Measurements from ENCODE around the gene ABCC8.
A peak's percentile ranks its signal among the peaks of the same experiment; 100 is the strongest.

ABCC8 gene

DNA sequence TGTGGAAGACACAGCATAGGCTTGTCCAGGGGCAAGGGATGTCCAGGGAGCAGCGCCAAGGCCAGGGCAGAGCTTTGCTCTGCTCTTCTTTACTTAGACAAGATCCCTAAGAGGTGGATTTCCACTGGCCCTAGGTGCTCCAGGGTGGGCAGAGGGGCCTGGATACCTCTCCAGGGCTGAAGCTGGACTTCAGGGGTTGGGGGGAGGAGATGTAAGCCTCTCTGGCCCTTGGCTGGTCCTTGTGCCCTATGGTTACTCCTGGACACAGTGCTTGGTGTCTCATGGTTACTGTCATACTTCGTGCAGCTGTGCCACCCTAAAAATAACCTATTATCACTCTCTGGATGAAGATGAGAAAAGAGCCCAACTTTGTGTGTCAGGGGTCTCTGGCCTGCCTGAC is 75.3 kb downstream of the ABCC8 start:
- no peak for DNase-seq

DNA sequence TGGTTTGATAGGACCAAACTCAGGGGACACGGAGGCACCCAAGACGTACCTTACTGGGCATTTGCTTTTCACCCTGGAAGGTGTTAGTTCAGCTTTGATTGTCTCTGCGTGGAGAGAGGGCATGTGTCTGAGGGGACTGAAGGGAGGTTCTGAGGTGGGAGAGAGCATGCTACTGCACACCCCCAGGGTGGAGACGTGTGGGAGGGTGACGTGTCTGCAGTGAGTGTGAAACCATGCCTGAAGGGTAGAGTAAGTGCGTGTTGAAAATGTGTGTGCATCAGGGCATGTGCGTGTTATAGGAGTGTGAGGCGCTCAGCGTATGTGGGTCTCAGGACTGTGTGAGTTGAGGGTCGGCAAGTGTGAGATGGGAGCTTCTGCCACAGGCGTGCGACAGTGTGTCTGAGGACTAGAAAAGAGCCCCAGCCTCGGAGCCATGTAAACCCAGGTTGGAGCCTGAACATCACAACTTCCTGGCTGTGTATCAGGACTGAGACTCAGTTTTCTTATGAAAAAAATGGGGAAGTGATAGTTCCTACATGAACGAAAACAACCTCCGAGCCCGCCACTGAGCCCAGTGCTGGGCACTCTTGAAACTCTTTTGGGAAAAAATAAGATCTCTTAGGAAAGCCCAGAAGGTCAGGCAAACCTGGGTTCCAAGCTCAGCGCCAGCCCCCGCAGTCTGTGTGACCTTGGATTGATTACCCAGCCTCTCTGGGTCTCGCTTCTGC is 76.4 kb downstream of the ABCC8 start:
- DNase-seq: peak in 1 of 2 donors; percentile 19

- DNase-seq: no peak
These were observed 77.4 kb downstream of the ABCC8 start for GRCh38 chr11:17399236-17399635.

DNA sequence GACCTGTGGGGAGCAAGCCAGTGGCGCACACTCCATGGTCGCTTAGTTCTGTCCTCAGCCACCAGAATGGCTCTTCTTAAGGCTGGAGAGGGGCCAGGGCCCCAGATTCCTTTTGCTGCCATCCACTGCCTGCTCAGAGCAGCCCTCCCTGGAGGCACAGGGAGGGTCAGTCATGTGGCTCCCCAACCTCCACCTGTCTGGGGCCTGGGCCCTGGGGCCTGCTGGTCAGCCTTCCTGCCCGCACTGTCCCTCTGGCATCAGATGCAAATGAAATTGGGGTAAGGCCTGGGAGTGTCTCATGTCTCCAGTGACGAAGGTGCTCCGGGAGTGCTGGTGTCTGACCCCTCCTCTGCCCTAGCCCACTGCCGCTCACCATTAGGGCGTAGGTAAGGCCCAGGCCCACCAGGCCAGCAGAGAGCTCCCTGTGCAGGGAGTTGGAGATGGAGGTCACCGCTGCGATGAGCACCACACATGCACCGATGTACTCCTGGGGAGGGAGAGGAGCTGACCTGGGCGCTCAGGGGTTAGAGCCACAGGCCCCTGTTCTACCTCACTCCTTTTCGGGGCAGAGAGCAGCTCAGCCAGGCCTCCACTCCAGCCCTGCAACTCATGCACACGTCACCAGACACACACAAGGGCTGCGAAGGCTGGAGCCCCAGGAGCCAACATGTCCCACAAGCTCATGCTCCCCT is 79.2 kb downstream of the ABCC8 start:
- DNase-seq: no peak

- DNase-seq: no peak
These were observed 79.9 kb downstream of the ABCC8 start for GRCh38 chr11:17396598-17397310.

GRCh38 chr11:17395978-17396377 is 80.7 kb downstream of the ABCC8 start:
- no peak for DNase-seq

DNA sequence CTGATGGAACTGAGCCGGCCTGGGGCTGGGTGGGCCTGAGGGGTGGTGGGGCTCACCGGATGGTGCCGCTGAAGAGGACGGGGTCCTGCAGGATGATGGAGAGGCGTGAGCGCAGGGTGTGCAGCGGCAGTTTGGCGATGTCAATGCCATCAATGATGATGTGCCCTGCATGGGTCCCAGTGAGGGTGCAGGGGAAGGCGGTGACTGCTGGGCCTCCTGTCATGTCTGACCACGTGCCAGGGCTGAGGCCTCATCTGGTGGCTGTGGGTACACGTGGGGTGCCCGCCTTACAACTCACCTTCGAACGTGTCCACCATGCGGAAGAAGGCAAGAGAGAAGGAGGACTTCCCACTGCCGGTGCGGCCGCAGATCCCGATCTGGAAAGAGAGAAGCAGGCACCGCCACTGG is 81.1 kb downstream of the ABCC8 start:
- no peak for DNase-seq

DNA sequence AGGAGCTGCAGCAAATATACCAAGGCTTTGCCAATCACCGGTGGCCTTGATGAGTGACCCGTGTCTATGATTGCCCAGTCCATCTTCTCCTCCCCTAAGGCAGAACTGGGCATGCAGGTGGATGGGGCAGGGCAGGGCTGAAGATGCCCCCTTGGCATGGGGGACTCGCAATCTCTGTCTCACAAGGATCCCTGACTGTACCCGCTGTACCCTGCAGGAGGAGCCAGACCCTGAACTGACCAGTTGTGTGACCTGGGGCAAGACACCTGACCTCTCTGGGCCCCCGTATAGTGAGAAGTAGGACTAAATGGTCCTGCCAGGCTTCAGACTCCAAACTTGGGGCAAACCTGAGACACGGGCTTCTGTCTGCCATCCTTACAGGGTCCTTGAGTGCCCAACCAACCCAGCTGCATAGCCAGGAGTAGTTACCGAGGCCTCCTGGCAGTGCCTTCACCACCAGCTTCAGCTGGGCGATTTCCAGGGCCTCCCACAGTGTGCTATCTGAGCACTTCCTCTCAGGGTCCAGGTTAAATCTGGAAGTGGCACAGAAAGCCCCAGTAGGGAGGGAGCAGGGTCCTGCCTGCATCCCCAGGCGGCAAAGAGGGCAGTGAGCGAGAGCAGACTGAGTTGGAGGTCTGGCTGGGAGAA is 81.8 kb downstream of the ABCC8 start:
- DNase-seq: no peak

- DNase-seq: no peak
These were observed 83.2 kb downstream of the ABCC8 start for GRCh38 chr11:17393472-17393871.

- no peak for DNase-seq
These were observed 83.8 kb downstream of the ABCC8 start for GRCh38 chr11:17392872-17393271.

- DNase-seq: no peak
These were observed 84.9 kb downstream of the ABCC8 start for GRCh38 chr11:17391493-17392355.

- DNase-seq: peak in 1 of 2 donors; percentile 14
These were observed 86.5 kb downstream of the ABCC8 start for GRCh38 chr11:17389957-17390649.

DNA sequence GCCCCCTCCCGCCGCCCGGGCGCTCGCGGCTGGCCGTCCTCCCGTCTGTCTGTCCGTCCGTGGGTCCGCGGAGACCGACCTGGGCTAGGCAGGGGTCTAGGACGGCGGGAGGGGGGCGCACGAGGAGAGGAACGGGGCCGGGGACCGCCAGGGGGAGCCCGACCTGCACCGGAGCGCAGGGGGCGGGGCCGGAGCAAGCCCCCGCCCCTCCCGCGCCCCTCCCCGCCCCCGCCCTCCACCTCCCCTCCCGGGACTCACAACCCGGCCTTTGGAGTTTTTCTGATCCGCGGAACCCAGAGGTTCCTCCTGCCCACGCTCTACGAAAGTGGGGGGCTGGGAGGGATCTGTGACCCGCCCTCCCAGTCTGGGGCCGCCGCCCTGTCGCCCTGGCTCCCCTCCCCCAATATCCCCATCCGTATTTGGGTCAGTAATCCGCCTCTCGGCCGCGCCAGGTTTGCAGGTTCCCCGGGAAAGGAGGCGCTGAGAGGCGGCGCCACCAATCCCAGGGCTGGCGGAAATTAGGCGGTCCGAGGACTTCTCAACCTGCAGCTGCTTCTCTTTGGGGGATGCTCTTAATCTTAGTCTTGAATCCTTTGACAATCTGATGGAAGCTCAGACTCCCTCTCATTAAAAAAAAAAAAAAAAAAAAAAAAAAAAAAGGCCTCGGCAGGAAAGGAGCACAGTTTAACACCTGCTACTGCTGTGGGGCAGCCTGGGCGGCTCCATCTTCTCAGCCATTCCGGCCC is 87.3 kb downstream of the ABCC8 start:
- DNase-seq: peak; percentile 76 to 82

GRCh38 chr11:17388609-17389210 is 87.9 kb downstream of the ABCC8 start, which contains the start of gene KCNJ11:
Gene KCNJ11 (minus strand): TSS chr11:17388659. CDS start chr11:17388091, 568 bp downstream.
- DNase-seq: no peak

DNA sequence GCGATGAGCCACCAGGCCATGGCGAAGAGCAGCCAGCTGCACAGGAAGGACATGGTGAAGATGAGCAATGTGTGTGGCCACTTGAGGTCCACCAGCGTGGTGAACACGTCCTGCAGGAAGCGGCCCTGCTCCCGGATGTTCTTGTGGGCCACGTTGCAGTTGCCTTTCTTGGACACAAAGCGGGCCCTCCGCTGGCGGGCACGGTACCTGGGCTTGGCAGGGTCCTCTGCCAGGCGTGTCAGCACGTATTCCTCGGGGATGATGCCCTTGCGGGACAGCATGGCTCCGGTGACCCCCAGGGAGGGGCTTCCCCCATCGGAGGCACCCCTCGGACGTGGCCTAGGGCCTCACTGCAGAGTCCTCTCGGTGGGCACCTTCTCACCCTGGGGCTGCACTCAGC is 88.8 kb downstream of the ABCC8 start:
- no peak for DNase-seq

- DNase-seq: no peak
These were observed 89.4 kb downstream of the ABCC8 start for GRCh38 chr11:17387254-17387653.

DNA sequence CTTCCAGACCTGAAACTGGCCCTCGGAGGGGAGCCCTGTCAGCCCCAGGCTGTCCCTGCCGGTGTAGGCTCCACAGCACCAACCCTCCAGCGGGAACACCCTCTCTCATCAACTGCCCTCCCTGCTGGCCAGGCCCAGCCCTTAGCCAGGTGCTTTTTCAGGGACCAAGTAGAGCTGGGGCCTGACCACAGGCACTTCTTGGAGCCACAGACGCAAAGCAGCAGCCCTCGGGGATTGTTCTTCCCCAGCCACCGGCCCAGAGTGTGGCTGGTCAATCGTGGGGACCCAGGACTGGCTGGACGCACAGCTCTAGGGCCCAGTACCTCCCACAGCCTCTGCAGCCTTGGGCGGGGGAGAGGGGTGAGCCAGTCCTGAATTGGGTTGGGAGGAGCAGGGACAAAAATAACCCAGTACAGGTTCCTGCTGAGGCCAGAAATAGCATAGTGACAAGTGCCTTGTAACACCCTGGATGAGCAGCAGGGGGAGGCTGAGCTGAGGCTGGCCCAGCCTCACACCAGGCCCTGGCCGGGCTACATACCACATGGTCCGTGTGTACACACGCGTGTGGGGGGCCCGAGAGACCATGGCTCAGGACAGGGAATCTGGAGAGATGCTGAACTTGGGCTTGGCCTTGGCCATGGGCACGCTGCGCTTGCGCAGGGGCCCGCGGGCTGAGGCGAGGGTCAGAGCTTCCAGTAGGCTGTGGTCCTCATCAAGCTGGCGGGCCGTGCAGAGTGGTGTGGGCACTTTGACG is 90.1 kb downstream of the ABCC8 start:
- peak; percentile 27 to 31 for DNase-seq

- no peak for DNase-seq
These were observed 90.7 kb downstream of the ABCC8 start for GRCh38 chr11:17385926-17386325.

GRCh38 chr11:17385492-17385891 is 91.2 kb downstream of the ABCC8 start:
- DNase-seq: no peak
